ENCODE results near the gene FSTL4.

The FSTL4 gene

DNA sequence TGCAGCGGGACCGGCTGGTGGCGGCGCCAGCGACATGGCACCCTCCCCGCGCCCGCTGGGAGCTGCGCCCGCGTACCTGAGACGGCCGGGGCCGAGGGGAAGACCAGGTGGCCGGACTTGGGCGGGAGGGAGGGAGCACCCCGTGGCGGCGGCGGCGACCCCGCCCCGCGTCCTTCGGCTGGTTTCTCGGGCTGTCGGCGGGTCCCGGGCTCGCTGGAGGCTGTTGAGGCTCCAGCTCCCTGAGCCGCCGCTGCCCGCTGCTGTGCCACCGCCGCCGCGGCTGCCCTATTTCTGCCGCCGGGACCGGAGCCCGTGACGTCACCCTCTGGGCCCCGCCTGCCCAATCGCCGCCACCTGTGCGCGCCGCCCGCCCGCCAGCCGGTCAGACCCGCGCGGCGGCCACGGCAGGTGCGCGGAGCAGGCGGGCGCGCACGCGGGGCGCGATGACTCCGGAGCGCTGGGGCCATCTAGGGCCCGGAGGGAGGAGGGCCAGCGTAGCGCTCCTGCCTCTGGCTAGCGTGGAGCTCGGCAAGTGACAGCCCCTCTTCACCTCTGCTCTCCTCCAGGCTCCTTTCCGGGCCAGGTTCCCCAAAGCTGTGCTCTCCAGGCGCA lies at the start of gene FSTL4:
FSTL4 (minus strand) TSS at position 293 of the 612 bp plus-strand sequence.
- in situ Hi-C loops (cut with HindIII; ENCODE audit: low sequenced_read_pairs) = no loop called here
- TF ChIP-seq, protein P1, sequence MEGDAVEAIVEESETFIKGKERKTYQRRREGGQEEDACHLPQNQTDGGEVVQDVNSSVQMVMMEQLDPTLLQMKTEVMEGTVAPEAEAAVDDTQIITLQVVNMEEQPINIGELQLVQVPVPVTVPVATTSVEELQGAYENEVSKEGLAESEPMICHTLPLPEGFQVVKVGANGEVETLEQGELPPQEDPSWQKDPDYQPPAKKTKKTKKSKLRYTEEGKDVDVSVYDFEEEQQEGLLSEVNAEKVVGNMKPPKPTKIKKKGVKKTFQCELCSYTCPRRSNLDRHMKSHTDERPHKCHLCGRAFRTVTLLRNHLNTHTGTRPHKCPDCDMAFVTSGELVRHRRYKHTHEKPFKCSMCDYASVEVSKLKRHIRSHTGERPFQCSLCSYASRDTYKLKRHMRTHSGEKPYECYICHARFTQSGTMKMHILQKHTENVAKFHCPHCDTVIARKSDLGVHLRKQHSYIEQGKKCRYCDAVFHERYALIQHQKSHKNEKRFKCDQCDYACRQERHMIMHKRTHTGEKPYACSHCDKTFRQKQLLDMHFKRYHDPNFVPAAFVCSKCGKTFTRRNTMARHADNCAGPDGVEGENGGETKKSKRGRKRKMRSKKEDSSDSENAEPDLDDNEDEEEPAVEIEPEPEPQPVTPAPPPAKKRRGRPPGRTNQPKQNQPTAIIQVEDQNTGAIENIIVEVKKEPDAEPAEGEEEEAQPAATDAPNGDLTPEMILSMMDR (IDR thresholded peaks at IDR 0.05; ENCODE audit: low read depth, low read length) = no peak
- H3K4me3 ChIP-seq (ENCODE audit: low read depth, low read length) = no peak within 1 kb of the TSS
- DNase-seq (ENCODE audit: low read depth, low spot score) = no peak

DNA sequence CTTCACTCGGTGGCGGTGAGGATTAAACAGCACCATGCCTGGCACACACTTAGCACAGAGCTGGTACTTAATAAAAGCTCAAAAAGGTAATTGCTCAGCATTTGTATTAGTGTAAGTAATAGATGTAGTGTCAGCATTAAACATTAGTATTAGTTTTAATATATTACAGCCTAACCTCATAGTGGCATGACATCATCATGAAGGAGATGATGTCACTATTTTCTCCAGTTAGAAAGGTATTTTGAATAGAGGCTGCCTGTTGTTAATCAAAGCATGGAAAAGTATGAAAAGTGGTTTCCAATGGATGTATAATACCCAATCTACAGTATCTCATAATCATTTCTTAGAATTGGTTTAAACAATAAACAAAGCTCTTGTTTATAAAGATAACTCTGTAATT lies 49.0 kb upstream of the FSTL4 start:
- DNase-seq (ENCODE audit: low read depth, low spot score) = no peak
- in situ Hi-C loops (cut with HindIII; ENCODE audit: low sequenced_read_pairs) = no loop called here
- TF ChIP-seq, protein P1 (IDR thresholded peaks at IDR 0.05; ENCODE audit: low read depth, low read length) = no peak
- no peak overlapping the region for H3K4me3 ChIP-seq (ENCODE audit: low read depth, low read length)

DNA sequence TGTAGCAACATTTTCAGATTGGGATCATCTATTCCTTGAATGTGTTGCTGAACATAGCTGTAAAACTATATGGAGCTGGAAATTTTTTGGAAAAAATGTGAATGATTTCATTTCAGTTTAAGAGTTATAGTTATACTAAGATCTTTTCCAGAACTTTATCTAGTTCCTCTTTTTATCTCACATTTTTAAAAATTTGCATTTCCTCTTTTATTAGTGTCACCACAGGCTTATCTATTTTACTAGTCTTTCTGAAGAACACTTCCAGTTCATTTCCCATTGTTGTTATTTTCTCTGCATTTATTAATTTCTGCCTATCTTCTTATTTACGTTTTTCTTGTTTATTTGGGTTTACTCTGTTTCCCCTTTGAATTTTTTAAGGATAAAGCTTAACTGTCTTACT lies 46.0 kb upstream of the FSTL4 start:
- no peak overlapping the region for H3K4me3 ChIP-seq (ENCODE audit: low read depth, low read length)
- DNase-seq (ENCODE audit: low read depth, low spot score) = no peak
- in situ Hi-C loops (cut with HindIII; ENCODE audit: low sequenced_read_pairs) = no loop called here
- TF ChIP-seq, protein P1 (IDR thresholded peaks at IDR 0.05; ENCODE audit: low read depth, low read length) = no peak

GRCh38 chr5:133657036-133657435 lies 44.7 kb upstream of the FSTL4 start:
- DNase-seq (ENCODE audit: low read depth, low spot score) = no peak
- in situ Hi-C loops (cut with HindIII; ENCODE audit: low sequenced_read_pairs) = no loop called here
- H3K4me3 ChIP-seq (ENCODE audit: low read depth, low read length) = no peak overlapping the region
- TF ChIP-seq, protein P1 (IDR thresholded peaks at IDR 0.05; ENCODE audit: low read depth, low read length) = no peak

DNA sequence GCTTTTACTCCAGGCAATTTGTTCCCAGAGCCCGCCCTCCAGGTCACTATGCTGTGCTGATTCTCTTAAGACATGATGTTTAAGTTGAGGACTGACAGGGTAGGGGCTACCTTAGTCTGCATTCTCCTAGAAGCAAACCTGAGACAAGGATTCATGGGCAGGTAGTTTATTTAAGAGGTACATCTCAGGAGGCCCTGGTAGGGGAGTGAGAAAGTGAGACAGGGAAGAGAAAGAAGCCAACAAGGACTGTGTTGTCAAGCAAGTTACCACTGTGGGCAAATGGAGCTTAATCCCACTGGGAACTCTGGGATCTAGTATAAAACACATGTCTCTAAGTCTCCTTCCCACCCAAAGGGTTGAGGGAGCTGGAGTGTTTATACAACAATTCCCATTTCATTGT lies 43.6 kb upstream of the FSTL4 start:
- H3K4me3 ChIP-seq (ENCODE audit: low read depth, low read length) = no peak overlapping the region
- TF ChIP-seq, protein P1 (IDR thresholded peaks at IDR 0.05; ENCODE audit: low read depth, low read length) = no peak
- no peak for DNase-seq (ENCODE audit: low read depth, low spot score)
- in situ Hi-C loops (cut with HindIII; ENCODE audit: low sequenced_read_pairs) = no loop called here

GRCh38 chr5:133653760-133654049 lies 41.4 kb upstream of the FSTL4 start:
- in situ Hi-C loops (cut with HindIII; ENCODE audit: low sequenced_read_pairs) = no loop called here
- TF ChIP-seq, protein P1 (IDR thresholded peaks at IDR 0.05; ENCODE audit: low read depth, low read length) = no peak
- DNase-seq (ENCODE audit: low read depth, low spot score) = no peak
- H3K4me3 ChIP-seq (ENCODE audit: low read depth, low read length) = no peak overlapping the region

All from astrocyte of the spinal cord (primary cell).